GM23338 (cell line): ENCODE results near the gene GRIP2. TPM values are rescaled to one million over a fixed set of nuclear protein-coding genes. Genes with fewer than 3 reads are reported as not detected.

Experiments used
- ATAC-seq: fragments of 200-7000 bp; cut with Tn5 transposase; 3 replicates; pipeline ENCODE4 v1.9.1; 2020
- DNase-seq: peaks from one replicate; pipeline ENCODE4 v3.0.0-alpha.2; 2015; ENCODE audit warnings: low spot score
- H2AFZ ChIP-seq: fragments of 200-600 bp; sonication (generic); 2 replicates; pipeline ENCODE4 v1.8.0; 2016; ENCODE audit warnings: antibody characterized with exemption, mild to moderate bottlenecking, moderate library complexity
- H3F3A ChIP-seq: fragments of 200-600 bp; sonication (generic); replicated peaks from 2 replicates; pipeline ENCODE4 v1.8.0; 2017; ENCODE audit warnings: antibody characterized with exemption, mixed run types, low read depth
- H3K27ac ChIP-seq: fragments of 200-600 bp; sonication (generic); 2 replicates; pipeline ENCODE4 v1.6.1; 2016; ENCODE audit warnings: low read depth
- H3K27me3 ChIP-seq: fragments of 200-600 bp; sonication (generic); 2 replicates; pipeline ENCODE4 v1.8.0; 2016; ENCODE audit warnings: mild to moderate bottlenecking, mixed run types, moderate library complexity; ENCODE audit not compliant: insufficient read depth
- H3K36me3 ChIP-seq: fragments of 200-600 bp; sonication (generic); 2 replicates; pipeline ENCODE4 v1.8.0; 2016; ENCODE audit warnings: mild to moderate bottlenecking; ENCODE audit not compliant: insufficient read depth
- H3K4me1 ChIP-seq: fragments of 200-600 bp; sonication (generic); 2 replicates; pipeline ENCODE4 v1.8.0; 2016; ENCODE audit warnings: mild to moderate bottlenecking, moderate library complexity; ENCODE audit not compliant: insufficient read depth
- H3K4me2 ChIP-seq: fragments of 200-600 bp; sonication (generic); 2 replicates; pipeline ENCODE4 v1.7.1; 2017; ENCODE audit warnings: mixed run types
- H3K4me3 ChIP-seq: fragments of 200-600 bp; sonication (generic); 2 replicates; pipeline ENCODE4 v1.6.1; 2016; ENCODE audit warnings: mixed run types
- H3K79me2 ChIP-seq: fragments of 200-600 bp; sonication (generic); replicated peaks from 2 replicates; pipeline ENCODE4 v1.8.0; 2017; ENCODE audit warnings: mild to moderate bottlenecking; ENCODE audit not compliant: insufficient read depth
- H3K9me2 ChIP-seq: fragments of 200-600 bp; sonication (generic); 2 replicates; pipeline ENCODE4 v1.8.0; 2017; ENCODE audit not compliant: insufficient read depth
- H4K20me1 ChIP-seq: fragments of 200-600 bp; sonication (generic); replicated peaks from 2 replicates; pipeline ENCODE4 v1.8.0; 2017; ENCODE audit warnings: mild to moderate bottlenecking; ENCODE audit not compliant: insufficient read depth
- H3K27ac Mint-ChIP-seq: 2 replicates; pipeline ENCODE4 v1.8.0; 2020; ENCODE audit warnings: inconsistent platforms, mild to moderate bottlenecking, moderate library complexity, mixed read lengths
- H3K27me3 Mint-ChIP-seq: 3 replicates; pipeline ENCODE4 v1.8.0; 2022; ENCODE audit warnings: low read depth, mild to moderate bottlenecking, moderate library complexity, mixed read lengths, inconsistent platforms; ENCODE audit not compliant: insufficient read depth, poor library complexity
- H3K36me3 Mint-ChIP-seq: 3 replicates; pipeline ENCODE4 v1.8.0; 2021; ENCODE audit warnings: low read depth, mild to moderate bottlenecking, inconsistent platforms, moderate library complexity, mixed read lengths
- H3K4me1 Mint-ChIP-seq: 3 replicates; pipeline ENCODE4 v1.8.0; 2020; ENCODE audit warnings: mild to moderate bottlenecking, inconsistent platforms, mixed read lengths
- H3K4me3 Mint-ChIP-seq: 3 replicates; pipeline ENCODE4 v1.8.0; 2021; ENCODE audit warnings: moderate library complexity, mild to moderate bottlenecking, inconsistent platforms, mixed read lengths
- H3K9me3 Mint-ChIP-seq: 3 replicates; pipeline ENCODE4 v1.8.0; 2020; ENCODE audit warnings: moderate library complexity, mild to moderate bottlenecking, inconsistent platforms, mixed read lengths
- CREB1 ChIP-seq: fragments of 250-450 bp; sonication (Bioruptor Pico); IDR thresholded peaks from 2 replicates; pipeline ENCODE4 v1.5.0; 2020; ENCODE audit warnings: low read depth, mild to moderate bottlenecking, moderate library complexity
- CTCF ChIP-seq, 2 experiments: fragments of 200-600 bp in 1 of 2; sonication (generic) in 1 of 2; conservative IDR thresholded peaks; 2 replicates each; pipeline versions ENCODE4 v1.5.1 to v1.6.1; 2016 to 2017; ENCODE audit warnings: antibody characterized with exemption in 2 of 2, low read depth in 2 of 2, mild to moderate bottlenecking in 2 of 2, moderate library complexity in 1 of 2
- EZH2 ChIP-seq: fragments of 200-600 bp; sonication (generic); IDR thresholded peaks from one replicate; pipeline ENCODE4 v1.8.0; 2017; ENCODE audit warnings: antibody characterized with exemption, mild to moderate bottlenecking, low read depth; ENCODE audit not compliant: unreplicated experiment
- EZH2phosphoT487 ChIP-seq: fragments of 200-600 bp; sonication (generic); IDR thresholded peaks from one replicate; pipeline ENCODE4 v1.8.1; 2018; ENCODE audit warnings: antibody characterized with exemption; ENCODE audit not compliant: unreplicated experiment
- JUNB ChIP-seq: IDR thresholded peaks from one replicate; pipeline ENCODE4 v1.6.1; 2016; ENCODE audit warnings: antibody characterized with exemption; ENCODE audit not compliant: unreplicated experiment
- NANOG ChIP-seq: IDR thresholded peaks from 2 replicates; pipeline ENCODE4 v1.6.1; 2016; ENCODE audit warnings: antibody characterized with exemption, borderline replicate concordance
- POLR2AphosphoS5 ChIP-seq: IDR thresholded peaks from 2 replicates; pipeline ENCODE4 v1.6.1; 2016; ENCODE audit warnings: antibody characterized with exemption, low read depth
- STAT1 ChIP-seq: IDR thresholded peaks from one replicate; pipeline ENCODE4 v1.6.1; 2016; ENCODE audit warnings: antibody characterized with exemption; ENCODE audit not compliant: unreplicated experiment
- ZNF114 ChIP-seq: fragments of 250-450 bp; sonication (Bioruptor Pico); IDR thresholded peaks from 2 replicates; pipeline ENCODE4 v1.5.0; 2020; ENCODE audit warnings: mild to moderate bottlenecking, moderate library complexity
- ZNF331 ChIP-seq: fragments of 250-450 bp; sonication (Bioruptor Pico); IDR thresholded peaks from 2 replicates; pipeline ENCODE4 v1.5.0; 2020; ENCODE audit warnings: low read depth, mild to moderate bottlenecking, moderate library complexity
- ZNF462 ChIP-seq: fragments of 250-450 bp; sonication (Bioruptor Pico); IDR thresholded peaks from 2 replicates; pipeline ENCODE4 v1.5.0; 2020; ENCODE audit warnings: mild to moderate bottlenecking, moderate library complexity
- polyA plus RNA-seq: library from polyadenylated mRNA; unstranded; fragments of >200 nt; fragmentation: Nextera tagmentation; extraction: Ambion mirVana; gene quantifications from 2 replicates; pipeline ENCODE4 v1.2.1, GENCODE V29; 2016
- total RNA-seq: library from RNA; depleted of rRNA; stranded (reverse); fragments of >200 nt; shearing (Covaris generic); gene quantifications from 2 replicates; pipeline ENCODE4 v1.2.3, GENCODE V29; 2014
- TF ChIP-seq, protein P1 (sequence below): IDR thresholded peaks from one replicate; pipeline ENCODE4 v1.6.1; 2018; ENCODE audit warnings: antibody characterized with exemption; ENCODE audit not compliant: unreplicated experiment
- TF ChIP-seq, protein P2 (sequence below): IDR thresholded peaks from 2 replicates; pipeline ENCODE4 v1.6.1; 2016; ENCODE audit warnings: antibody characterized with exemption

The GRIP2 gene
- total and polyA plus RNA-seq, 2 experiments from 2014 or later = 3.6 to 5.8 TPM

DNA sequence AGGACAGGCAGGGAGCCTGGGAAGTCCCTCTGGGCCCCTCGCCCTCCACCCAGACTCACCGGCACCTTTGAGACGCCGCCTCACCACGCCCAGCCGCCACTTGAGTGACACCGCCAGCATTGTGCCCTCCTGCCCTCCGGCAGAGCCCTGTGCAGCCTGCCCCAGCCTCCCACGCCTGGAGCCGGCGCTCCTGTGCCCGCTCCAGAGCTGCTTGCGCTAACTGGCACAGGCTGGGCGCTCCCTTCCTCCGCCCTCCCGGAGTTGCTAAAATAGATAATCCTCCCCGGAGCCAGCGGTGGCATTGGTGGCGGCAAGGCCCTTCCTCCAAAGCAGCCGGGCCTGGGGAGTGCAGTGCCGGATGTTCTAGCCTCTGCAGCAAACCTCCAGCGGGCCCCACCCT, 15.7 kb upstream of the GRIP2 start (continued):
- TF ChIP-seq, protein P1, sequence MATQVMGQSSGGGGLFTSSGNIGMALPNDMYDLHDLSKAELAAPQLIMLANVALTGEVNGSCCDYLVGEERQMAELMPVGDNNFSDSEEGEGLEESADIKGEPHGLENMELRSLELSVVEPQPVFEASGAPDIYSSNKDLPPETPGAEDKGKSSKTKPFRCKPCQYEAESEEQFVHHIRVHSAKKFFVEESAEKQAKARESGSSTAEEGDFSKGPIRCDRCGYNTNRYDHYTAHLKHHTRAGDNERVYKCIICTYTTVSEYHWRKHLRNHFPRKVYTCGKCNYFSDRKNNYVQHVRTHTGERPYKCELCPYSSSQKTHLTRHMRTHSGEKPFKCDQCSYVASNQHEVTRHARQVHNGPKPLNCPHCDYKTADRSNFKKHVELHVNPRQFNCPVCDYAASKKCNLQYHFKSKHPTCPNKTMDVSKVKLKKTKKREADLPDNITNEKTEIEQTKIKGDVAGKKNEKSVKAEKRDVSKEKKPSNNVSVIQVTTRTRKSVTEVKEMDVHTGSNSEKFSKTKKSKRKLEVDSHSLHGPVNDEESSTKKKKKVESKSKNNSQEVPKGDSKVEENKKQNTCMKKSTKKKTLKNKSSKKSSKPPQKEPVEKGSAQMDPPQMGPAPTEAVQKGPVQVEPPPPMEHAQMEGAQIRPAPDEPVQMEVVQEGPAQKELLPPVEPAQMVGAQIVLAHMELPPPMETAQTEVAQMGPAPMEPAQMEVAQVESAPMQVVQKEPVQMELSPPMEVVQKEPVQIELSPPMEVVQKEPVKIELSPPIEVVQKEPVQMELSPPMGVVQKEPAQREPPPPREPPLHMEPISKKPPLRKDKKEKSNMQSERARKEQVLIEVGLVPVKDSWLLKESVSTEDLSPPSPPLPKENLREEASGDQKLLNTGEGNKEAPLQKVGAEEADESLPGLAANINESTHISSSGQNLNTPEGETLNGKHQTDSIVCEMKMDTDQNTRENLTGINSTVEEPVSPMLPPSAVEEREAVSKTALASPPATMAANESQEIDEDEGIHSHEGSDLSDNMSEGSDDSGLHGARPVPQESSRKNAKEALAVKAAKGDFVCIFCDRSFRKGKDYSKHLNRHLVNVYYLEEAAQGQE = no peak
- TF ChIP-seq ZNF331 (CRISPR knock-in tag) (no peak), POLR2AphosphoS5 (no peak), EZH2phosphoT487 (no peak), JUNB (no peak)

DNA sequence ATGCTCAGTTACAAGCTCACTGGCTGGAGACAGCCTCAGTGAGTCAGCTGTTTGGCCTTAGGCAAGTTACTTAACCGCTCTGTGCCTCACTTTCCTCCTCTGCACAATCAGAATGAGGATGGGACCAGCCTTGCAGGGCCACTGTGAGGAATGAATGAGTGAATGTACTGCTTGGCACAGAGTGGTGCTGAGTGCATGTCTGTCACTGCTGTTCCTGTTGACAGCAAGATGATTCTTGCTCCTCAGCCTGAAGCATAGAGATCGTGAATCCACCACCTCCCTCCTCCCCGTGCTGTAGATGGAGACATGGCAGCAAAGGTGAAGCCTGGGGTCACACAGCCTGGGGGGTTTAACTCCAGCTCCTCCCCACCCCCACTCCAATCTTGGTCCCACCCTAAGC, 14.6 kb upstream of the GRIP2 start:
- no peak overlapping the region for H3K4me3 Mint-ChIP-seq
- Histone ChIP-seq H3K4me2 (no peak overlapping the region; the same call in 1 of the 2 replicates), H3K27me3 (no peaks in the 10 kb centered on the region), H2AFZ (no peak overlapping the region), H3K79me2 (no peaks in the 10 kb centered on the region), H3F3A (no peaks in the 10 kb centered on the region), H4K20me1 (no peaks in the 10 kb centered on the region), H3K4me1 (peaks cover 7% of the 10 kb centered on the region), H3K27ac (no peak overlapping the region), H3K9me2 (no peaks in the 10 kb centered on the region), H3K4me3 (no peak overlapping the region), H3K36me3 (no peaks in the 10 kb centered on the region)
- no peak for DNase-seq
- H3K36me3 Mint-ChIP-seq = no peaks in the 10 kb centered on the region; the same call in 2 of the 3 replicates
- H3K27me3 Mint-ChIP-seq = peaks cover 14% of the 10 kb centered on the region
- no peaks in the 10 kb centered on the region for H3K9me3 Mint-ChIP-seq
- H3K4me1 Mint-ChIP-seq = peaks cover 17% of the 10 kb centered on the region
- no peak overlapping the region for H3K27ac Mint-ChIP-seq
- ATAC-seq = no peak
- TF ChIP-seq CTCF (conservative IDR thresholded peaks at IDR 0.05; ENCODE audit: low read depth in 2 of 2) (no peak), EZH2phosphoT487 (no peak), EZH2 (no peak), ZNF331 (CRISPR knock-in tag) (no peak), NANOG (no peak), POLR2AphosphoS5 (no peak), STAT1 (no peak), ZNF114 (no peak), ZNF462 (CRISPR knock-in tag) (no peak), CREB1 (no peak), JUNB (no peak)
- TF ChIP-seq, protein P2, sequence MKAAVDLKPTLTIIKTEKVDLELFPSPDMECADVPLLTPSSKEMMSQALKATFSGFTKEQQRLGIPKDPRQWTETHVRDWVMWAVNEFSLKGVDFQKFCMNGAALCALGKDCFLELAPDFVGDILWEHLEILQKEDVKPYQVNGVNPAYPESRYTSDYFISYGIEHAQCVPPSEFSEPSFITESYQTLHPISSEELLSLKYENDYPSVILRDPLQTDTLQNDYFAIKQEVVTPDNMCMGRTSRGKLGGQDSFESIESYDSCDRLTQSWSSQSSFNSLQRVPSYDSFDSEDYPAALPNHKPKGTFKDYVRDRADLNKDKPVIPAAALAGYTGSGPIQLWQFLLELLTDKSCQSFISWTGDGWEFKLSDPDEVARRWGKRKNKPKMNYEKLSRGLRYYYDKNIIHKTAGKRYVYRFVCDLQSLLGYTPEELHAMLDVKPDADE = no peak
